Germinal center (tissue), 1 donor: ENCODE measurements around the gene VSTM4.

ENCODE experiments used
- DNase-seq: peaks from one replicate; pipeline ENCODE4 v3.0.0; 2012; ENCODE audit warnings: mixed read lengths, low spot score

The VSTM4 gene

GRCh38 chr10:49141541-49142332 lies 26.4 kb upstream of the VSTM4 start:
- DNase-seq, result no peak

GRCh38 chr10:49140304-49141177 lies 25.2 kb upstream of the VSTM4 start:
- no peak for DNase-seq

GRCh38 chr10:49139846-49140195 lies 24.5 kb upstream of the VSTM4 start:
- no peak for DNase-seq

- DNase-seq, result no peak
Measured at GRCh38 chr10:49139028-49139845, 23.9 kb upstream of the VSTM4 start.

- DNase-seq, result no peak
Measured at GRCh38 chr10:49138361-49138891, 23.1 kb upstream of the VSTM4 start.

- no peak for DNase-seq
Measured at GRCh38 chr10:49136525-49136924, 21.2 kb upstream of the VSTM4 start.

- peak; percentile 66 for DNase-seq
Measured at GRCh38 chr10:49135575-49136313, 20.4 kb upstream of the VSTM4 start.

- no peak for DNase-seq
Measured at GRCh38 chr10:49134327-49134726, 19.0 kb upstream of the VSTM4 start.

- DNase-seq, result no peak
Measured at GRCh38 chr10:49133706-49134248, 18.5 kb upstream of the VSTM4 start, which contains the start of gene FAM170B. Gene FAM170B, minus strand, starts transcription at chr10:49134021. Its CDS starts 103 bp downstream, at chr10:49133918.

GRCh38 chr10:49132362-49132737 lies 17.0 kb upstream of the VSTM4 start:
- DNase-seq, result no peak

GRCh38 chr10:49131507-49132361 lies 16.4 kb upstream of the VSTM4 start:
- DNase-seq, result no peak

GRCh38 chr10:49129376-49129775 lies 14.1 kb upstream of the VSTM4 start:
- DNase-seq, result no peak

GRCh38 chr10:49128854-49129253 lies 13.5 kb upstream of the VSTM4 start:
- DNase-seq, result no peak

GRCh38 chr10:49123981-49124950 lies 8.9 kb upstream of the VSTM4 start:
- no peak for DNase-seq

- no peak for DNase-seq
Measured at GRCh38 chr10:49120911-49121310, 5.6 kb upstream of the VSTM4 start.

- DNase-seq, result no peak
Measured at GRCh38 chr10:49119746-49120145, 4.4 kb upstream of the VSTM4 start.

- DNase-seq, result no peak
Measured at GRCh38 chr10:49118430-49119074, 3.2 kb upstream of the VSTM4 start.

- DNase-seq, result no peak
Measured at GRCh38 chr10:49117376-49118070, 2.2 kb upstream of the VSTM4 start.
